ENCODE measurements around the gene NPHP1. TPM values are rescaled to one million over a fixed set of nuclear protein-coding genes. Genes with fewer than 3 reads are reported as not detected.

The NPHP1 gene
- total and polyA plus RNA-seq, 7 donors, result 2.4 to 17.7 (median 10.3) TPM

- Histone ChIP-seq H3K4me3 (no peak overlapping the region), H3K27ac (no peak overlapping the region), H3K4me1 (no peaks in the 10 kb centered on the region), H3K27me3 (ENCODE audit: insufficient read depth in 3 of 3, low read length in 2 of 3) (no peaks in the 10 kb centered on the region), H3K9me3 (no peaks in the 10 kb centered on the region), H3K36me3 (ENCODE audit: insufficient read depth in 1 of 2, low read depth in 1 of 2) (no peaks in the 10 kb centered on the region)
- 85 to 90% (median 87%) methylated on average over 3 of the region's 3 CpGs for WGBS, 3 donors
- DNase-seq (no peak), ATAC-seq (no peak)
- intact Hi-C loops (cut with DNase I), result no loop called here
- no peak for TF ChIP-seq CTCF (IDR thresholded peaks at IDR 0.05)
Measured at GRCh38 chr2:110107092-110108079, 97.4 kb downstream of the NPHP1 start.

DNA sequence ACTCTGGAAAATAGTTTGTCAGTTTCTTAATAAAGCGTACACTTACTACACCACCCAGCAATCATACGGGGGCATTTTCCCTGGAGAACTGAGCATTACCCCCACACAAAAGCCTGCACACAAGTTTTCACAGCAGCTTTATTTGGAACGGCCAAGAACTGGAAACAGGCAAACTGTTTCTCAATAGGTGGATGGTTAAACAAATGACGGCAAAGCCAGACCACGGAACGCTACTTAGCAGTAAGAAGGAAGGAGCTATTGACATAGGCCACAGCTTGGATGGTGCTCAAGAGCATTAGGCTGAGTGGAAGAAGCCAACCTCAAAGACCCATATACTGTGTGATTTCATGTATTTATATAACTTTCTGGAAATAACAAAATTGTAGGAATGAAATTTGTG, 98.2 kb downstream of the NPHP1 start:
- TF ChIP-seq CTCF (IDR thresholded peaks at IDR 0.05), result no peak
- DNase-seq, result no peak
- Histone ChIP-seq H3K4me3 (no peak overlapping the region), H3K36me3 (ENCODE audit: insufficient read depth in 1 of 2, low read depth in 1 of 2) (no peaks in the 10 kb centered on the region), H3K27me3 (ENCODE audit: insufficient read depth in 3 of 3, low read length in 2 of 3) (no peaks in the 10 kb centered on the region), H3K9me3 (no peaks in the 10 kb centered on the region), H3K4me1 (no peaks in the 10 kb centered on the region), H3K27ac (no peak overlapping the region)
- 73 to 83% (median 75%) methylated on average over 6 of the region's 6 CpGs for WGBS, 3 donors
- no peak for ATAC-seq
- intact Hi-C loops (cut with DNase I), result no loop called here

GRCh38 chr2:110105608-110106467, 99.0 kb downstream of the NPHP1 start:
- Histone ChIP-seq H3K27me3 (ENCODE audit: insufficient read depth in 3 of 3, low read length in 2 of 3) (no peaks in the 10 kb centered on the region), H3K27ac (no peak overlapping the region), H3K4me3 (no peak overlapping the region), H3K36me3 (ENCODE audit: insufficient read depth in 1 of 2, low read depth in 1 of 2) (no peaks in the 10 kb centered on the region), H3K9me3 (no peaks in the 10 kb centered on the region), H3K4me1 (peaks cover 6% of the 10 kb centered on the region)
- no peak for TF ChIP-seq CTCF (IDR thresholded peaks at IDR 0.05)
- intact Hi-C loops (cut with DNase I), result no loop called here
- no peak for DNase-seq
- ATAC-seq, result no peak
- 59 to 68% (median 66%) methylated on average over 8 of the region's 8 CpGs for WGBS, 3 donors

DNA sequence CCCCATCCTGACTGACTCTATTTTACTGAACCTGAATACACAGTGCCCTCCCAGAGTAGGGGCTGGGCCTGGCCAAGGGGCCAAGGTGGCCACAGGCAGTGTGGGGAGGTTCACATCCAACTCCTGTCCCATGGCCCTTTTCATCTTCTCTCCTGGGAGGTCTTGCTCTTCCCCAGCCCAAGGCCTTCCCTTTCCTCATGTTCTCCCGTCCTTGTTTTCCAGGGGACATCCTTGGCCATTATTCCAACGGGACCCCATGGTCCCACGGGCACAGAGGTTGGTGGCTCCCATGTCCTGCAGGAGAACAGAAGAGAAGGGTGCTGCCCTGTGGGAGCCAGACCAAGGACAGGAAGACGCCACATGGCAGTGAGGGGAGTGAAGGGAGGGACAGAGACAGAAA, 99.6 kb downstream of the NPHP1 start:
- WGBS, 3 donors, result 83 to 90% (median 88%) methylated on average over 4 of the region's 4 CpGs
- H3K36me3 ChIP-seq (ENCODE audit: insufficient read depth in 1 of 2, low read depth in 1 of 2), result no peaks in the 10 kb centered on the region
- no peak overlapping the region for H3K27ac ChIP-seq
- H3K9me3 ChIP-seq, result no peaks in the 10 kb centered on the region
- H3K4me3 ChIP-seq, result no peak overlapping the region
- DNase-seq (no peak), ATAC-seq (no peak)
- no peak for TF ChIP-seq CTCF (IDR thresholded peaks at IDR 0.05)
- intact Hi-C loops (cut with DNase I), result no loop called here
- H3K4me1 ChIP-seq, result peaks cover 7% of the 10 kb centered on the region
- no peaks in the 10 kb centered on the region for H3K27me3 ChIP-seq (ENCODE audit: insufficient read depth in 3 of 3, low read length in 2 of 3)
